Coronary artery (tissue), 2 donors: ENCODE results near the gene CRBN.

Source experiments
- DNase-seq: peaks from one replicate; pipeline ENCODE4 v3.0.0-alpha.2; 2017; ENCODE audit warnings: low spot score
- H3K27ac ChIP-seq, 2 donors: fragments of 200-600 bp; sonication (generic); one replicate each; pipeline ENCODE4 v1.5.1; 2016 to 2019
- H3K4me3 ChIP-seq: fragments of 200-600 bp; sonication (generic); 2 replicates; pipeline ENCODE4 v1.5.1; 2016; ENCODE audit warnings: mild to moderate bottlenecking, moderate library complexity
- TF ChIP-seq, protein P1 (sequence below): fragments of 200-600 bp; sonication (generic); IDR thresholded peaks from one replicate; pipeline ENCODE4 v1.5.1; 2019; ENCODE audit warnings: antibody characterized with exemption

Gene CRBN

DNA sequence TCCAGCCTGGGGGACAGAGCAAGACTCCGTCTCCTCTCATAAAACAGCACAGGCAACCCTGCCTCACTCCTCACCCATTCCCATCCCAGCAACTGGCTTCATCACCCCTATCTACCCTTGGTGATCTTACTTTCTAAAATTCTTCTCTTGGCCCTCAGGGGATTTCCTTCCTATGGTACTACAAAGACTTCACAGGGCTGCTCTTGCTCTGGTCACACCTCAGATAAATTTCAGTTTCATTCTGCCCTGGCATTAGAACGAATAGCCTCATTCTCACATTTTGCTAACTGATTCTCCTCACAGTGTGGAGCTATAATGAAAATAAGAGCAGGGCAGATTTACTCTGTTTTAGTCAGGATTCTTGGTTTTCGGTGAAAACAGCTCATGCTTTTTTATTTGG lies 22.1 kb upstream of the CRBN start:
- DNase-seq = no peak
- Histone ChIP-seq H3K4me3 (no peak overlapping the region), H3K27ac (no peak overlapping the region)
- TF ChIP-seq, protein P1, sequence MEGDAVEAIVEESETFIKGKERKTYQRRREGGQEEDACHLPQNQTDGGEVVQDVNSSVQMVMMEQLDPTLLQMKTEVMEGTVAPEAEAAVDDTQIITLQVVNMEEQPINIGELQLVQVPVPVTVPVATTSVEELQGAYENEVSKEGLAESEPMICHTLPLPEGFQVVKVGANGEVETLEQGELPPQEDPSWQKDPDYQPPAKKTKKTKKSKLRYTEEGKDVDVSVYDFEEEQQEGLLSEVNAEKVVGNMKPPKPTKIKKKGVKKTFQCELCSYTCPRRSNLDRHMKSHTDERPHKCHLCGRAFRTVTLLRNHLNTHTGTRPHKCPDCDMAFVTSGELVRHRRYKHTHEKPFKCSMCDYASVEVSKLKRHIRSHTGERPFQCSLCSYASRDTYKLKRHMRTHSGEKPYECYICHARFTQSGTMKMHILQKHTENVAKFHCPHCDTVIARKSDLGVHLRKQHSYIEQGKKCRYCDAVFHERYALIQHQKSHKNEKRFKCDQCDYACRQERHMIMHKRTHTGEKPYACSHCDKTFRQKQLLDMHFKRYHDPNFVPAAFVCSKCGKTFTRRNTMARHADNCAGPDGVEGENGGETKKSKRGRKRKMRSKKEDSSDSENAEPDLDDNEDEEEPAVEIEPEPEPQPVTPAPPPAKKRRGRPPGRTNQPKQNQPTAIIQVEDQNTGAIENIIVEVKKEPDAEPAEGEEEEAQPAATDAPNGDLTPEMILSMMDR = no peak

DNA sequence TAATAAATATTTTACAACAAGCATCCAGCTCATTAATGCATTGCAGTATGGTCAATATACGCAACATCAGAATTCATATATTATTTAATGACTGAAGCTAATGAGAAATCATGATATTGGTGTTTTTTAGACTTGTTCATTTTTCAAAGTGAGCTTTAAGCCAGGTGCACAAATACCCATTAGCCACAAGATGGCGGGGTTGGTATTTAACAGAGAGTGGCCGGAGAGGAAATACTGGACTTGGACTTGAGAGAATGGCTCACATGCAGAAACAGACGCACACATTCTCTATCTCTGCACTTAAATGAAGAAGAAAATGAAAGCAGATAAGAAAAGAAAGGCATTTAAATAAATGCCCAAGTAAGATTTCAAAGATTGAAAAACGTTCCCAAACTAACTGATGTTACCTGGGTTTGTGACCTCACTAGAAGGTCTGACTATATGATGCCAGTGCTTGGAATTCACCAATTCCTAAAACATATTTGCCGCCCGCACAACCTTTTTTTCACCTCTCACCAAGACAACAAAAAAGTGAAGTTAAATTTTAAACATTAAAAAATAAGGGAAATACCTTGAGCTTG lies 21.2 kb upstream of the CRBN start:
- Histone ChIP-seq H3K27ac (no peak overlapping the region), H3K4me3 (no peak overlapping the region)
- DNase-seq = no peak
- TF ChIP-seq, protein P1 = peak; percentile 60

- TF ChIP-seq, protein P1 = no peak
- no peak overlapping the region for H3K4me3 ChIP-seq
- no peak overlapping the region for H3K27ac ChIP-seq
- no peak for DNase-seq
Measured at GRCh38 chr3:3199306-3199705, 19.8 kb upstream of the CRBN start.

DNA sequence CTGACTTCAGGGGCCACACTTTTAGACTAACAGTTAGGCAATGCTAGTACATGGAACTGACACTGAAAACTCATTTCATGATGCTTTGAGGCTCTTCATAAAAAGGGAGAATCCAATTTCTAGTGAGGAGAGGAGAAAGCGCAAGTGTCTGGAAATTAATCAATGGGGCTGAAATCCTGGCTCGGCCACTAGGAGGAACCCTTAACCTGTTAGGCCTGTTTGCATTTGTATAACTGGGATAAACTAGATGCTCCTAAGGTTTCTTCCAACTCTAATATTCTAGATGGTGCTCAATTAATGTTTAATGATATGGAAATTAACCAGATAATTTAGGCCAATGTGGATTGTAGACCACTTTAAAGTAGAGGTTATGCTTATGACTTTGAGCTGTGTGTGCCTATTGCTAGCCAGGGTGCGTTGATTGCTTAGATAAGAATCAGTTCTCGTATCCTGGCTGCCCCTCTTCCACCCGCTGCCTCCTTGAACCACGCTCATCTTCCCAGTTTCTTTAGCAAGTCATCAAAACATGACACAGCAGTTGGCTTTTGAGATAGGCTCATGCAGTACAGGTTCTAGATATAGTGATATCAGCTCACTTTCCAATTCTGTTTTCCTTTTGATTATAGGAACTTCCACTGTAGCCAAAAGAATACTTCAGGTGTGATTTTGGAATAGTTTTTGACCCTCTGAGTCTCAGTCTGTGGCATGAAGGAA lies 16.8 kb upstream of the CRBN start:
- no peak overlapping the region for H3K4me3 ChIP-seq
- no peak for DNase-seq
- no peak overlapping the region for H3K27ac ChIP-seq
- TF ChIP-seq, protein P1 = no peak

GRCh38 chr3:3194861-3195260 lies 15.4 kb upstream of the CRBN start:
- no peak for DNase-seq
- TF ChIP-seq, protein P1 = no peak
- Histone ChIP-seq H3K27ac (no peak overlapping the region), H3K4me3 (no peak overlapping the region)

- Histone ChIP-seq H3K4me3 (no peak overlapping the region), H3K27ac (no peak overlapping the region)
Measured at GRCh38 chr3:3192286-3192675, 12.8 kb upstream of the CRBN start.

More at GRCh38 chr3:3192286-3192675, 12.8 kb upstream of the CRBN start:
- DNase-seq = no peak
- TF ChIP-seq, protein P1 = no peak
